ENCODE data around the gene RELCH.
"Not testable (repeated sequence)": the region's sequence is repeated elsewhere in the genome, so short reads cannot be mapped to it uniquely, and the experiment has no call there.

Gene RELCH

GRCh38 chr18:62186774-62187542 lies at the start of gene RELCH, which contains the start of gene PIGN:
Gene RELCH (plus strand): TSS chr18:62187255. CDS start chr18:62187506, 251 bp downstream.
Gene PIGN (minus strand): TSS chr18:62187056. CDS start chr18:62161353, 25,703 bp downstream.
- peak; percentile 85 for DNase-seq

GRCh38 chr18:62138461-62139235 lies 48.4 kb upstream of the RELCH start:
- DNase-seq = no peak

- no peak for DNase-seq
These were observed 46.8 kb upstream of the RELCH start for GRCh38 chr18:62140259-62140658.

GRCh38 chr18:62144338-62144737 lies 42.7 kb upstream of the RELCH start:
- no peak for DNase-seq

- no peak for DNase-seq
These were observed 35.8 kb upstream of the RELCH start for GRCh38 chr18:62151068-62151771.

GRCh38 chr18:62152844-62153243 lies 34.2 kb upstream of the RELCH start:
- no peak for DNase-seq

GRCh38 chr18:62157843-62158242 lies 29.2 kb upstream of the RELCH start:
- no peak for DNase-seq

- no peak for DNase-seq
These were observed 22.7 kb upstream of the RELCH start for GRCh38 chr18:62164310-62164709.

GRCh38 chr18:62164855-62165487 lies 22.1 kb upstream of the RELCH start:
- DNase-seq = no peak

GRCh38 chr18:62165583-62165982 lies 21.5 kb upstream of the RELCH start:
- DNase-seq = no peak

GRCh38 chr18:62166524-62166923 lies 20.5 kb upstream of the RELCH start:
- not testable (repeated sequence) for DNase-seq

GRCh38 chr18:62170857-62171256 lies 16.2 kb upstream of the RELCH start:
- DNase-seq = no peak

- DNase-seq = no peak
These were observed 14.8 kb upstream of the RELCH start for GRCh38 chr18:62172298-62172697.

GRCh38 chr18:62175521-62175920 lies 11.5 kb upstream of the RELCH start:
- DNase-seq = no peak

GRCh38 chr18:62177271-62177670 lies 9.8 kb upstream of the RELCH start:
- no peak for DNase-seq

- DNase-seq = no peak
These were observed 7.8 kb upstream of the RELCH start for GRCh38 chr18:62179213-62179612.

GRCh38 chr18:62182220-62182619 lies 4.8 kb upstream of the RELCH start:
- DNase-seq = no peak

- DNase-seq = no peak
These were observed 3.4 kb upstream of the RELCH start for GRCh38 chr18:62183578-62184195.

GRCh38 chr18:62186499-62186773 lies 619 bp upstream of the RELCH start:
- no peak for DNase-seq

- DNase-seq = no peak
These were observed 772 bp downstream of the RELCH start for GRCh38 chr18:62187543-62188510.

- DNase-seq = no peak
These were observed 2.2 kb downstream of the RELCH start for GRCh38 chr18:62189208-62189607.

GRCh38 chr18:62196079-62196478 lies 9.0 kb downstream of the RELCH start:
- DNase-seq = no peak

All from activated CD4-positive, CD25-positive, alpha-beta regulatory T cell treated with anti-CD3 and anti-CD28 coated beads, Interleukin-2, amount 50 U/mL, for 72 hours (primary cell).